HG03025 (cell line): ENCODE results near the gene TYMS.
"Not testable (repeated sequence)": the region's sequence is repeated elsewhere in the genome, so short reads cannot be mapped to it uniquely, and the experiment has no call there.

Source experiments
- ATAC-seq: cut with Tn5 transposase; IDR thresholded peaks from one replicate; pipeline ENCODE4 v1.9.1; 2021; ENCODE audit warnings: mild to moderate bottlenecking, moderate library complexity; ENCODE audit not compliant: unreplicated experiment, low FRiP score

Gene TYMS

DNA sequence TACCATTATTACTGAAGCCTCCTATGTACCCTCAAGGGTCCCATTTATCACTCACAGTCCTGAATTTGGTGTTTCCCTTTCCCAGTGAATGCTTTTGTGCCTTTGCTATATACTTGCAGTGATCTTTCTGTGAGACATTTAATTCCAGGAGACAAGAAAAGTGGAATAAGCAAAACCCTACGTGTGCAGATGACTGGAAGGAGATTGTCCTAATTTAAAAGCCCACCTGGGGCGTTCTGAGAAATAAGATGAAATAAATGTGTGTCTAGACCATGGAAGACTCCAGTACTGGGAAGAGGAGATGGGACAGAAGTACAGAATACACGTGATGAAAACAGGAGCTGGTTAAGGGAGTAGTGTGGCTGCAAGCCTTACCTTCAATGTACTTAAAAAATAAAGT, 19.3 kb downstream of the TYMS start:
- no peak for ATAC-seq

DNA sequence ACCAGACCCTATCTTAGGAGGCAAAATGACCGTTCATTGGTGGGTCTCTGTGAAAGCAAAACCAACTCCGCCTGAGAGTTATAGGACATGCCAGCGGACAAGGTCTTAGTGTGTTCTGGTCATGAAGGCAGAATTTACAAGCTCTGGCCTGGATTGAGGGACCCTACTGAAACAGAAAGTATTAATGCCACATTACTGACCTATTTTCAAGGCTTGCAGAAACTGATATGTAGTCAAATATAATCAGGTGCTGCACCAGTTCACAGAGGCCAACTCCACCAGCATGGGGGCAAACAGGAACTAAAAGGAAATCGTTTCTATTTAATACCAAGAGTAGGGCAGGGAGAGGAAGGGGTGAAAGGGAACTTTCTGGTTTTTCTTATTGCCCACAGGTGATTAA, 19.7 kb downstream of the TYMS start:
- no peak for ATAC-seq

DNA sequence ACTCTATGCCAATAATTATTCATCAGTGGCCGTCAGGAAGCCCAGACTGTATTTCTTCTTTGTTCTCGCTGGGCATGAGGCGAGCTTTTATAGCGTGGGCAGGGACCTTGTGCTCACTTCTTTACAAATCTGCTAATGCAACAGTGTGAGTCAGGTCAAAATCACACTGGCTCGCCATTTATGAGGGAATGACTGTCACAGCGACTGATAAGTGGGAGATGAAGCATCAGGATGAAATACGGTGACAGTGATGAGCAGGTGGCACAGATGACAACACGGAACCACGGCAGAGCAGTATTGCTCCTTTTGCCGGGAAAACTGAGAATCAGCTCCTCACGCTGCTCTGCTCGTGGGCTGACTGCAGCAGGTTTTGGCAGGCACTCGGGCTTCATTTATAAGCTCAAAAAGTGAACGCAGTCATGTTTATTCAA, 20.5 kb downstream of the TYMS start:
- no peak for ATAC-seq

DNA sequence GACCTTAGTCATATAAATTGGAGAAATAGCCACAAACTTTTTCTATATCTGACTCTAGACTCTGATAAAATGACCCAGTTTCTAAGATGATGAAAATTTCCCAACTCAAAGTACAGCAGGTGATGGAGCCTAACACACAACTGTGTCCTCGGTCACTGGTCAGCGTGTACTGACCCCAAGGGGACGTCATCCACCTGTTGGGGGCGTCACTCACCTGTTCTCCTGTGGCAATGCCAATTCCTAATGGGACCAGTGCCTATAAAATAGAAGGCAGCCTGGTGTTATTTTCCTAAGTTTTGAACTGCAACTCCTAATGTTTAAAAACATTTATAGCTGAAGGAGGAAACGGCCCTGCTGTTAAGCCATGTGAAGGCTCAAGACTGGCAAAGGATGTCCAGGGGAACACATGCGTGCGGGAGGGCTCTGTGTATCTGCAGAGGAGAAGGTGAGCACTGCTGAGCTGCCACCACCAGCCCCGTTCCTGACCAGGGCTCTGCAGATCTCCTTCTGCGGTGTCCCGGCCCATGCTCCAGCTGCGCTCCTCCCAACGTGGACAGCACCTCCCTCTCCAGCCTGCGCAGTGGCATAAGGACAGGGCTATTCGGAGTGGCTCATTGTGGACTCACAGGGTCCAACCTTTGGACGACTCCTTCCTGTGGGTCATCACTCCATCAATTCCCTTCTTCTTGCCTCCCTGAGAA, 21.2 kb downstream of the TYMS start:
- no peak for ATAC-seq

DNA sequence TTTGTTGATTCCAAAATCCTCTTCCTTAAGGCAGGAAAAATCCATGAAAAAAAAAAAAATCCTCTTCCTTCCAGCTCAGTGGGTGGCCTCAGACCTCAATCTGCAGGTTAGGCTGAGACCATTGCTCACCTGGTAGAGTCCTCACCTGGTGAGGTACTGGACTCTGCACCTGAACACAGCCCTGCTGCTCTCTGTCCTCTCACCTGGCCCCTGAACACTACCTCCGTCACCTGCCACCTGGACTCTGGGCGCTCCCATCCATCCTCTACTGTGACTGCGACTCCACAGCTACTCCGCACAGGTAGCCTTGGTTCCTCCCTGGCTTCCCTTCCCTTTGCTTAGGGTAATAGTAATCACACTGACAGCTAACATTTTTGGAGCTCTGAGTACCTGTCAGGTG, 22.1 kb downstream of the TYMS start:
- no peak for ATAC-seq

DNA sequence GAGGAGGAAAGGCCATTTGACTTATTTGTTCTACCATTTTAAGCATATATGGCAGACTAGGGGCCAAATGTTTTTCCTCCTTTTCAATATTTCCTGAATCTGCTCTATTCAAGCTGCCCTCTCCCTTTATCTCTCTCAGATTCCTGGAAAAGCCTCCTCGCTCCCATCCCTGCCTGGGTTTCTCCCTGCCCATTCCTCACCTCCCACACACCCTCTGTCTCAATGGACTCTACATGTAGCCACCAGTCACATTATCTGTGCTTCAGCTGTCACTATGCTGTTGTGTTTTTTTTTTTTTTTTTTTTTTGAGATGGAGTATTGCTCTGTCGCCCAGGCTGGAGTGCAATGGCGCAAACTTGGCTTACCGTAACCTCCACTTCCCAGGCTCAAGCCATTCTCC, 22.9 kb downstream of the TYMS start:
- no peak for ATAC-seq

DNA sequence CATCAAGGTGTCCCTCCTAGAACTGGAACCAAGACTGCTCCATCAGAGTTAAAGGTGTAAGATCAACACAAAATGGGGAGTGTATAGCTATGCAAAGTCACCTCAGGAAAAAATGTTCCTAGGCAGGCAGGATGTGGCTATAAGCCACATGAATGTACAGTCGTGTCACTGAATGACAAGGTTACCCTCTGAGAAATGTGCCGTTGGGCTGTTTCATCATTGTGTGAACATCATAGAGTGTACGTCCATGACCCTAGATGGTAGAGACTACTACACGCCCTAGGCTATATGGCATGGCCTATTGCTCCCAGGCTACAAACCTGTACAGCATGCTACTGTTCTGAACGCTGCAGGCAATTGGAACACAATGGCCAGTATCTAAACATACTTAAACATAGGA, 24.5 kb downstream of the TYMS start:
- ATAC-seq, result no peak

DNA sequence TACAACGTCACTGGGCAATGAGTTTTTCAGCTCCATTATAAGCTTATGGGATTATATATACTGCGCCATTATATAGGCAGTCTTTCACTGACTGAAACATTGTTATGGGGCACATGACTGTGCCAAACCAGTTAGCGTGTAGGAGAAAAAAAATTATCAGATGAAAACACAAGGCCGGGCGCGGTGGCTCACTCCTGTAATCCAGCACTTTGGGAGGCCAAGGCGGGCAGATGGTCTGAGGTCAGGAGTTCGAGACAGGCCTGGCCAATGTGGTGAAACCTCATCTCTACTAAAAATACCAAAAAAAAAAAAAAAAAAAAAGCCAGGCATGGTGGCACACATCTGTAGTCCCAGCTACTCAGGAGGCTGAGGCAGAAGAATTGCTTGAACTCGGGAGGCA, 25.0 kb downstream of the TYMS start:
- ATAC-seq, result not testable (repeated sequence)

DNA sequence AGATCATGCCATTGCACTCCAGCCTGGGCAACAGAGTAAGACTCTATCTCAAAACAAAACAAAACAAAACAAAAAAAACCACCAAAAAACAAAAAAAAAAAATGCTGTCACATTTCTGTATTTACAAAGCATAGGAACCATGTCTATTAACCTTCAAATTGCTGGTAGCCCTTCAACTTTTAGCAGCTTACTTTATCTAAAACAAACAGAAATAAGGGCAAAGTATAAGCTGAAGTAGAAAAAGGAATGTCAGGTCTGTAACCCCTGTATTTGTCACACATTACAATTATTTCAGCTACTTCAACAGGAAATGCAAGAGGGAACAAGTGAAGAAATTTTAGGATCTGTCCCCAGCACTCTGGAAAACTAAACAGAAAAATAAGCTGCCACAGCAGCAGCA, 25.4 kb downstream of the TYMS start:
- ATAC-seq, result no peak

DNA sequence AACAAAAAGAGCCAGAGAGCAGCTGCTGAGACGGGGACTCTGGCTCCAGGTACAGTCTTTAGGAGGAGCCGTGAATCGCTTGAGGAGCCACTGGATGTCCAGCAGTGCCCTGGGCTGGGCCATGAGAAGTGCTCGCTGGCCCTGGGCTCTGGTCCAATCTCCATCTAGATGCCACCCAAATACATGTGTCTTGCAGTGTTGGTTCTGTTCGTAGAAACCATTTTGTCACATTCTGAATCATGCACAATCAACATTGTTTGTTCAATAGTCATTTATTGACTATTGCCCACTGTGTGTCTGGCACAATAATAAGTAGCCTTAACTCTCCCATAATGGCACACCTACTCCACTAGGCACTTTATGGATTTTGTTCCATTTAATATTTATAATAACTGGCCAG, 26.1 kb downstream of the TYMS start:
- ATAC-seq, result no peak

DNA sequence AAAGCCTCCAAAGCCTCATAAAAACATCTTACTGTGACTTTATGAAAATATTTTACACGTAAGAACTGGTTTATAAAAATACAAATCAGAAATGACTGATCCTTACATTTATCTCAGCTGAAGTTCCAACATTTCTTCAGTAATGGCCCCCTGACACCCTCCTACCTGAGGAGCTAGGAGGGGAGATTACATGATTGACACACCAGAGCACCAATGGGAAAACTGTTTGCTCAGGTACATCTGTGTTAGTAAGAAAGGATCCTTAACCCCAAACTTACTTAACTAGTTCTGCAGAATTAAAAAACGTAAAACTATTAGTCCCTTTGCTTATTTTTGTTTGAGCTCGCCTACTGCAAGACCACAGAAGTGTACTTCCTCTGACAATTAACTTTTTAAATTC, 28.0 kb downstream of the TYMS start:
- no peak for ATAC-seq

DNA sequence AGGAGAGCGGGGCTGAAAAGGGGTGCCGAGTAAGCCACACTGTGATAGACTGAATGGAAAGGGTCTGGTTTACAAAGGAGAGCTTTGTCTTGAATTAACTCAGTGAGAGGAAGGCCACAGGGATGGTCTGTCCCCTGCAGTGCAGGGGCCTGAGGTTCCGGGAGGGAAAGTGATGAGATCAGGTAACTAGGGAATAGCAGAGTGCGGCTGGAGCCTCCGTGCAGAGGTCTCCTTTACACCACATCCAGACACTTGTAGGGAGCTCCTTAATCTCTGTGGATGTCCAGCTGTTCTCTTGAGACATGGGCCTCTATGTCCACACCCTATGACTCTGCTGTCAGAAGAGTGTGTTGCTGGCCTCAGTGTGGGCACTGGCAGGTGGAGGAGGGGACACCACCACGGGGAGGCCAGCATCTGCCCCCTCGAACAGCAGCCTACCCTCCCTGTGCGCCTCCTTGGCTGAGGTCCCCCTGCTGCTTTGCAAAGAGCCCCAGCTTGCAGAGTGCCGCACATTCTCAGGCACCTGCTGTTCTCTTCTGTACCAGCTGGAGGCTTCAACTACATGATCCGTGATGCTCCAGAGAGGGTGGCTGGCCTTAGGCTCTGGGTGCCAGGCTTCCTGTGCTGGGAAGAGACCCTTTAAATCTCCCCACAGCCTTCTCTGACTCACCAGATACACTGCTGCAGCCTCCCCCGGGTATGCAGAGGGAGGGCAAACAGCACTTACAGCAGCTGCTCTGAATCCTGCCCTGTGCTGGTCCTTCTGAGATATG, 29.1 kb downstream of the TYMS start:
- ATAC-seq, result no peak

DNA sequence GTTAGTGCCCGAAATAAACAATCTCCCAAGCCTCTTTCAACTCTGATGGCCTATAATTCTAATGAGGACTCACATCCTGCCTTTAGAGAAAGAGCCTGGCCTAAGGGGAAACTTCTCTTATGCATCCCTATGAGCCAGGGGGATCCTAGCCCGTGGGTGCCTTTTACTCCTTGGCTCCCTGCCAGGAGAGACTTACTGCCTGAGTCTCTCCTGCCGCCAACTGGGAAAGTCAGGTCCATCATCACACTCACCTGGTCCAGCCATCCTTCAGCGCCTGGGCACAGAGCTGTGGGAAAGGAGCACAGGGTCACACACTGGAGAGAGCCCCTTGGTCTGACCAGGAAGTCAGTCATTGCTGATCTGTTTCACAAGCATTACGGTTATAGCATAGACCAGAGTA, 30.9 kb downstream of the TYMS start:
- ATAC-seq, result no peak

DNA sequence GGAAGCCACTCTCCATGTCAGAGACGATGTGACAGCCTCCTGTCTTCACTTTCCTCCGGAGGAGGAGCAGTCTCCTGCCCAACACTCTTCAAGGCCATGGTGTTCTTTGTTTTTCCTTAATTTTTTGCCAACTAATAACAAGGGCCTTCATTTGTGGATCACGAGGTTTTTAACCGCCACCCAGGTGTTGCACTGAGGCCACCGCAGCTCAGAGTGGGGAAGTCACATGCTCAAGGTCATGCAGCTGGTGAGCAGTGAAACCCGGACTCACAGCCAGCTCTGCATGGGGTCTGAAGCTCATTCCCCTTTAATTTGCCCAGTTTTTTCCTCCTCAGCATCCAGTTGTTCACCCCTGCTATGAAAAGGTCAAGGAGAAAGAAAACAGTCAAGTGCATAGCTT, 35.4 kb downstream of the TYMS start:
- ATAC-seq, result no peak

DNA sequence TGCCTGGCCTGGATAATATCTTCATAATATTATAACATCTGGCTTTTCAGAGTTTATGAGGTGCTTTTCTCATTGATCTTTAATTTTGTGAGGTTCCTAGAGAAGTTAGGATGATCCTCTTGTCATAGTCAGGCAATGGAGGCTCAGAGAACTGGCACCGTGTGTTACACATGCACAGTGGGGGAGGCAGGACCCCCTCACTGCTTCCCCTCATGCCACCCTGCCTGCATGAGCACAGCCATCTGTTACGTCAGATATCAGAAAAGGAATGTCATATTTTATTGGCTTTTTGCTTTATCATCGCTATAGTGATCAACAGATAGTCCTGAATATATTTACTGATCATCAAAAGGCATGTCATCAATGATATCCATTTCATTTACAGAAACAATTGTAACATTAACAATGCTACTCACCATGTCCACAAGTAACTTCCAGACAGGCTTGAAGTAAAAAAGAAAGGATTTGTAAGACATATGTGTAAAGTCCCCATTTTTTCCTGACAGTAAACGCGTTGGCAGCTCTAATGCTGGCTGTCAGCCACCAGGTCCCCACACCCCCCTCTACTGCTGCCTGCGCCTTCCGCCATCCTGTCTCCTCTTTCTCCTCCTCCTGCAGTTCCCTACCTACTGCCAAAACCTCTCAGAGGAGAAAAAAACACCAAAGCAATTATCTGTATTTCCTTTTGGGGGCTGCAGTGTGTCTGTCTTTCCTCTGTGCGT, 36.2 kb downstream of the TYMS start:
- ATAC-seq, result no peak

DNA sequence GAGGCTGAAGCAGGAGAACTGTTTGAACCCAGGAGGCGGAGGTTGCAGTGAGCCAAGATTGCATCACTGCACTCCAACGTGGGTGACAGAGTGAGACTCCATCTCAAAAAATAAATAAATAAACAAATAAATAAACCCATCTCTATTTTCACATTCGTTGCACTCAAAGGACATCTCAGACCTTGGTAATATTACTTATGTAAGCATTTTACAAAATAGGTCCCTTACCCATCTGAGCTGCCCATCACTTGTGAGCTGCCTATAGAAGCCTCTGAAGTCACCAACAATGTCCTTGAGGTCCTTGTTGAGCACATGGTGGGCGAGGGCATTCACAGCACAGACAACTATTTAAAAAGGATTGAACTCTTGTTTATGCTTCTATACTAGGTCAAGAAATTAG, 39.6 kb downstream of the TYMS start:
- ATAC-seq, result no peak

DNA sequence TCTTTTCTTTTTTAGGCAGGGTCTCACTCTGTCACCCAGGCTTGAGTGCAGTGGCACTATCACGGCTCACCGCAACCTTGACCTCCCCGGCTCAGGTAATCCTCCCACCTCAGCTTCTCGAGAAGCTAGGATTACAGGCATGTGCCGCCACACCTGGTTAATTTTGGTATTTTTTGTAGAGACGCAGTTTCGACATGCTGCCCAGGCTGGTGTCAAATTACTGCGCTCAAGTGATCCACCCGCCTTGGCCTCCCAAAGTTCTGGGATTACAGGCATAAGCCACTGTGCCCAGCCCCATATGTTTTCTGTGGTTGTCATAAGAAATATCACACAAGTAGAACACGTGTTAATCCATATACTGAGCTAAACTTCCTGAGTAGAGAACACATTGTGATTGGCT, 40.3 kb downstream of the TYMS start:
- no peak for ATAC-seq

DNA sequence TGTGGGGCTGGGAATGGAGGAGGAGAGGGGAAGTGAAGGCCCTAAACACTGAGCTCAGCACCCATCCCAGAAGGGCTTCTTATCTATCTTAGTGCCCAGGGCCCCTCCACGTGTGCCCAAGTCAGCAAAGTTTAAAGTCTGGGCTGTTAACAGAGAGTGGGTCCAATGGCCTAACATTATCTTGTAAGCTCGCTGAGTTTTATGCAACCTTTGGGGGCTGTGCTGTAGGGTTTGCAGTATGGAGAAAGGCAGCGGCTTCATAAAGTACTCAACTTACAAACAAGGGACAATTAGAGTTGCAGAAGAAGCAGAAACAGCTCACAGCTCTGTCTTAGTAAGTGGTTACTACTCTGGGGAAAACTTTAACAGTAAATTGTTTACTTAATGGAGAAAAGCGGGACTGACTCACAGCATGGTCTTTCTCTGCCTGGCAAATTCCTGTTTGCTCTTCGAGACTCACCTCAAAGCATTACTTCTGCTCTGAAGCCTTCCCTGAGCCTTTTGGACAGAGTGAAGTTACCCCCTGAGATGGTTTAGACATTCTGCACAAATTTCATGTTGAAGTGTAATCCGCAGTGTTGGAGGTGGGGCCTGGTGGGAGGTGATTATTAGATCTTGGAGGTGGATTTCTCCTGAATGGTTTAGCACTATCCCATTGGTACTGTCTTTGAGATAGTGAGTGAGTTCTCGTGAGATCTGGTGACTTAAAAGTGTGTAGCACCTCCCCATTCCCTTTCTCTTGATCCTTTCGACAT, 45.9 kb downstream of the TYMS start:
- no peak for ATAC-seq

DNA sequence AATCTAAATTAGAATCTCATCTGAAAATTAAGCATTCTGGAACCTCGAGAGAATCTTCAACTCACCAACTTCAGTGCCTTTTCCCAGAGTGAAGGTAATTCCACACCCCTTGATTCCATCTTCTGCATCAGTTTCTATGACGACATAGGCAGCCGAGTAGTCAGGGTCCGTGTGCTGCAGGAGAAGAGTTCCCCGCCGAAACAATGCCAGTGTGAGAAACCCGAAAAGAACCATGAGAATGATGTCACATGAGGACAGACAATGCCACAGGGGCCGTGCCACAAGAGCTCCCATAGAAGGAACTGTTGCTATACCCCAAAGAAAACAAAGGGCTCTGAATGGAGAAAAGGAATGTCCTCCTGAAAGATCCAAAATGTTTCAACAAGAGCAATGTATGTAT, 49.0 kb downstream of the TYMS start:
- ATAC-seq, result no peak

DNA sequence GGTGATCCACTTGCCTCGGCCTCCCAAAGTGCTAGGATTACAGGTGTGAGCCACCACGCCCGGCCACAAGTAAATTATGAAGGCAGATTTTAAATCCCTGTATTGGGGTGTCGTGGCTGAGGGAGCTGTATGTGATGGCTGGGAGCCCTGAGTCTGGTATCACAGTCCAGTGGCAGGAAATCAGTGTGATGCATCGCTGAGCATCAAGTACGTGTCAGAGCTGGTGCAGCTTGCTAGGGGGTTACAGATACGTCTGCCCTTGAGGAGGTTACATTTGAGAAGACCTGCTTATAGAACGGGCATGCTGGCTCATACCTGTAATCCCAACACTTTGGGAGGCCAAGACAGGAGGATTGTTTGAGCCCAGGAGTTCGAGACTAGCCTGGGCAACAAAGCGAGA, 50.6 kb downstream of the TYMS start:
- ATAC-seq, result no peak

DNA sequence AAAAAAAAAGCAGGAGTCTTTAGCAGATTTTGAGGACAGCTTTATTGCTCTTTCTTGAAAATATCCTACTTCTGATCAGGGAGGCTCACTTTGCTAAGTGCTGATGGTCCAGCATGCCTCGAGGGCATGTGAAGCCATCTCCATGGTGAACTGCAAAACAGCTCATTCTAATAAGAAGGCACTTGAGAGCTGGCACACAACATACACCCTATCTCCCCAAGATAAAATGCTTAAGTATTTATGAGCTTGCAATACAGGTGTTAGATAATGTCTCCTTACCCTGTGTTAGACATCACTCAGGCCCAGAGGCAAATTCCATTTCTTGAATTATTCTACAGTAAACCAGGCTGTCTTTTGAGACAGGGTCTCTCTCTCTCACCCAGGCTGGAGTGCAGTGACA, 52.3 kb downstream of the TYMS start:
- no peak for ATAC-seq
